WI38 (cell line): ENCODE results near the gene IGLL5.

ENCODE experiments used
- H3K4me3 ChIP-seq: 2 replicates; pipeline ENCODE4 v1.5.1; 2011; ENCODE audit warnings: low read depth, mild to moderate bottlenecking, control low read depth, low read length
- CTCF ChIP-seq: IDR thresholded peaks from 2 replicates; pipeline ENCODE4 v1.5.1; 2012; ENCODE audit warnings: low read depth, mild to moderate bottlenecking, control low read depth, low read length

IGLL5 gene

DNA sequence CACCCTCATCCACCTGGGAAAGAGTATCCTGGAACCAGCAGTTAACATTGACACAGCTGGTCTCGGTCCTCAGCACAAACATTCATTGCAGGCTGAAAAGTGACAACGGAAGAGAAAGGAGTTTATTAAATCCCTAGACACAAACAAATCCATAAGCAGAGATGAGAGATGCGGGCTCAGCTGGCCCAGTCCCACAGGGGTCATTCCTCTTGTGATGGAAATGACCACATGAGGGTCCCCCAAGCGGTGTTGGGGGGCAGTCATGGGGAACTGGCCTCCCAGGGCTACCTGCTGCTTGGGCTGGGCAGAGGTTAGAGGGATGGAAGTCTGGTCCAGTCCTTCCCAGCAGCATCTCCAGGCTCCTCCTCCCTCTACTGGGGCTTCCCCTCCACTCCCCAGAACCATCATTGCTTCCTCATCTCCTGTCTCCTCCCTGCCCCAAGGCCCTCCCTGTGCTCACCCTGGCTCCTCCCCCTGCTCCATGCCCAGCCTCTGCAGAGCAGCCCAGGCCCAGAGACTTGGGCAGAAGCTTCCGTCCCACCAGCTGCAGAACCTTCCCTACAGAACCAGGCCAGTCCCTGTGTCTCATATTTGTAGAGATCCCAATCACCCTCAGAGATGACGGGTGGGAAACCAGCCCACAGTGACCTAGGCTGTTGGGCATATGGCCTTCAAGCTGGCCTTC is 5.4 kb upstream of the IGLL5 start:
- no peak overlapping the region for H3K4me3 ChIP-seq

DNA sequence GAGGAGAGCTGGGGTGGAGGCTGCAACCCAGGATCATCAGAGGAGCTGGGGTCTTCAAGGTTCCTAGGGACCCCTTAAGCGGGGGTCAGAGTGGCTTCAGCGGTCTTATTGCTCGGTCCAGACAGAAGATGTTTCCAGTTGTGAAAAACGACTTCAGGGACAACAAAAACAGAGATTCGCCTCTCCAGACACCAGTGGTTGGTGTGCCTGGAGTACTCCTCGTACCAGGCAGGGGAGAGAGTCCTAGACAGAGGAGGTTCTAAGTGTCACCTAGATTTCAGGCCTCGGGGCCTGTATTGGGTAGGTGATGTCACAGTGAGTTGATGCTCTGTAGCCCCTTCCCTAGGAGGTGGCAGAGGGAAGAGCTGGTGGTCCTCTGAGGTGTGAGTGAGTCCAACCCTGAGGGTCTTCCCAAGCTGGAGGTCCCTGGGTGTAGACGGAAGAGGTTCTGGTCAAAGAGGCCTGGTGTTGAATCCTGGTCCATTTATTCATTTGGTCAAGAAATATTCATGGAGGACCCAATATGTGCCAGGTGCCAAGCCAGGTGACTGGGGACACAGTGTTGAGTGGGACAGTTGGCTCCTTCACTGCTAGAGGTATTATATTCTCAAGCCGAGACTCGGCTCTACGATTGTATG is 4.4 kb upstream of the IGLL5 start:
- H3K4me3 ChIP-seq: no peak overlapping the region
- no peak for TF ChIP-seq CTCF

More for the DNA sequence above, 5.4 kb upstream of the IGLL5 start:
- TF ChIP-seq CTCF: no peak

DNA sequence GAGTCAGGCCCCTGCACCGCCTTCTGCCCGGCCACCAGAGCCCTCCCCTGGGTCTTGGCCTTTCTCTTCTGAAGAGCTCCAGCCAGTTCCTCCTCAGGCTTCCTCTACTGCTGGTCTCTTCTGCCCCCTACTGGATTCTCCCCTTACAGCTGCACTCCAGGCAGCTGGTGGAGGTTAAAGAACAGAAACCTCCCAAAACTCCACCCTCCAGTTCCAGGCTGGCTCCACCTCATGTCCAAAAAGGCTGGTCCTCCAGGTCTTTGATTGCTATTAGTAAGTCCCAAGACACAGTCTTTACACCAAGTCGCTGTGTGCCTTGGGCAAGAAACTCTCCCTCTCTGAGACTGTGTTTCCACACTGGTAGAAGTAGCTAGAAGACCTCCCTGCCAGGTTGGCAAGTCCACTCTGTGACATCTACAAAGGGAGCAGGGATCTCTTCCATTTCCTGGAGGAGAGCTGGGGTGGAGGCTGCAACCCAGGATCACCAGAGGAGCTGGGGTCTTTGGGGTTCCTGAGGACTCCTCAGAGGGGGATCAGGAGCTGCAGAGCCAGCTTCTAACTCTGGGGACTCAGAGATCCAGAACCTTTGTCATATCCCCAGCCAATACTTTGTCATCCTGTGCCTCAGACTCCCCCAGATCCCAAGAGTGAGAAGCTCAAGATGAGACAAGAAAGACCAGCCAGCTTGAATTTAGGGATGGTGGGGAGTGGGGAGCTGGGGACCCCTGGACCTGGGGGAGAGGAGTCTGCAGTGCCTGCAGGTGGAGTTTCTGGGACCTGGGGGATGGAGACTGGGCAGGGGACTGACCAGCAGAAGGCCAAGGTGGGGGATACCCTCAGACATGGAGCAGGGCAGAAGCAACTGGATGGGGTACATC is 3.4 kb upstream of the IGLL5 start:
- TF ChIP-seq CTCF: peak; percentile 32
- H3K4me3 ChIP-seq: no peak overlapping the region

DNA sequence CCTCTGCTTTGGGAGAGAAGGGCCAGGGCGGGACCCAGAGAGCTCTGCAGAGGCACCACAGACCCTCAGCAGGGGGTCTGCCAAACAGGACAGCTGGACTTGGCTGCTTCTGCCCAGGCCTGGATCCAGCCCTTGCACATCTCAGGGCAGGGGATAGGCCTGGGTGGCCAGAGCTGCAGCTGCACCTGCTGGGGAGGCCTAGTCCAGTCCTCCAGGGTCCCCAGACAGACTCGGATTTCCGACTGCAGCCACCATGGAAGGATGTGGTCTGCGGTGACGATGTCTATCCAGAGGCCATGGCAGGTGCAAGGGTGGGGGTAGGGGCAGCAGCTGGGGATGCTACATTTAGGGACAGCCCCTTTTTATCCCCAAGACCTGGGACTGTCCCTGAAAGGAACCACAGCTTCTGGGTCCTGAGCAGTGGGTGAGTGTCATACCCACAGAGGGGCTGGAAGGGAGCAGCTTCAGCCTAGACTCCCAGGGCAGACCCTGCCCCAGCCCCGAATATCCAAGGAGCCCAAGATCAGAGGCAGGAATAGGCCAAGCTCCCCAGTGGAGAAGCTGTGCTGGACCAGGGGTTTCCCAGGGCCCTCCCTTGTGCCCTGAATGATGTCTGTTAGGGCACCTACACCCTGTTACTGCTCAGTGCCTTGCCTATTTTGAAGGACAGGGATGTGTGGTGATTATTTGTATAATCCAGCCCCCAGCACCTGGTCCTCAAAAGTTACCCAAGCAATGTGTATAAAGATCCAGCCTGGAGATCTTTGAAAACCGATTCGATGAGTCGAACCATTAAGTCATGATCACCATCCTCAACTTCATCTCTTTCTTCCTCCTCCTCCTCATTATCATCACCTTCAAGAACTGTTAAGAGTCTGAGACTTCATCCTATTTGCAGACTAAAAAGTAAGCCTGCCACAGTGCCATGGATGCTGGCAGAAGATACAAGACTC is 2.5 kb upstream of the IGLL5 start:
- H3K4me3 ChIP-seq: no peak overlapping the region
- TF ChIP-seq CTCF: no peak

DNA sequence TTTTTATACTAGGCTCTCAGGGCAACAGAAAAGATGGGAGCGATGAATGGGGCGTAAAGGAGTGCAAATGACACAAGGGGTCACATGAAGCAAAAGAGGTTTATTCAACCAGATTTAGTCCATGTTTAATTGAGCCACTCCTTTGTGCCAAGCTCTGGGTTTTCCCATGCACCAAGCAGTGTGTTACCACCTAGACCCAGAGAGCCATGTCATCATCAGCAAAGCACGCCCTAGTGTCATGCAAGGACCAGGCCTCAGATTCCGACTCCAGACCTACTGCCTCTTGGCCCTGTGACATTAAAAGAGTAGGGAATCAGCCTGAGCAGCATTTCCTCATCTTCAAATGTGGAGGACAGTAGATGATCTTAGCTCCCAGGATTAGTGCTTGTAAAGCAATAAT is 1.1 kb upstream of the IGLL5 start:
- TF ChIP-seq CTCF: no peak
- no peak overlapping the region for H3K4me3 ChIP-seq

DNA sequence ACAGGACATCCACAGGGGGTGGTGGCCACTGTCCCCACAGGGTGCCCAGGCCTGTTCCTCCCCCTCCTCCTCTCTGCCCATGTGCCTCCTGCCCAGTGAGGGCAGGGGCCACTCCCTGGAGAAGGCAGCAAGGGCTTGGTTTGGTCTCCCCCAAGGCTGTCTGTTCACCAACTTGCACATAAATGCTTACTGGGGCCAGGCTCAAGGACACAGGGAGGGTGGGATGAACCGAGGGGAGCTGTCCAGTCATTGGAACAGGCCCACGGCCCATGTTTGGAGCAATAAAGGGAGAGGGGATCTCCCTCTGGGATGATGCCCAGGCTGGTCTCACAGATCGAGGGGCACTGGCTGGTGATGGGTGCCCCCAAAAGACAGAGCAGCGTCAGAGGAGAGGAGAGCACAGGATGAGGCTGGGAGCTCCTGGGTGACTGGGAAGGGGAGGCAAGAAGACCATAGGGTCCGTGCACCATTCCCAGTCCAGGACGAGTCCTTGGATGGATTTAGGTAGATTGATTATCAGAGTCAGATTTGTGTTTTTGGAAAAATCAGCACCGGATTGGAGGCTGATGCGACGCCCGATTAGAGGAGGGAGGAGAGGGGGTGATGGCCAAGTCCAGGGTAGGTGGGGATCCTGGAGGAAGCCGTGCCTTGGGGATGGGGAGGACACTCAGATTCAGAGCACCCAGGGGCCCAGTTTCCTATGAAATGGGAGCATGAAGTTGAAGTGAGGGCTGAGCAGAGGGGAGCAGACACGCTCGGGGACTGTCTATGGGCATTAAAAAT is 1.1 kb downstream of the IGLL5 start:
- no peak overlapping the region for H3K4me3 ChIP-seq
- no peak for TF ChIP-seq CTCF
